GM10266 (cell line): ENCODE results near the gene C11orf71.

Experiments
- DNase-seq: peaks from one replicate; pipeline ENCODE4 v3.0.0; 2012; ENCODE audit errors: extremely low spot score
- CTCF ChIP-seq: IDR thresholded peaks from 2 replicates; pipeline ENCODE4 v1.5.1; 2012; ENCODE audit warnings: mild to moderate bottlenecking, low read depth; ENCODE audit not compliant: control insufficient read depth, insufficient read depth; ENCODE audit errors: missing control alignments

C11orf71 gene

GRCh38 chr11:114358716-114359115, 41.6 kb downstream of the C11orf71 start:
- TF ChIP-seq CTCF: no peak
- DNase-seq: no peak

- DNase-seq: no peak
- no peak for TF ChIP-seq CTCF
Observed at GRCh38 chr11:114354076-114354475, 46.2 kb downstream of the C11orf71 start.

DNA sequence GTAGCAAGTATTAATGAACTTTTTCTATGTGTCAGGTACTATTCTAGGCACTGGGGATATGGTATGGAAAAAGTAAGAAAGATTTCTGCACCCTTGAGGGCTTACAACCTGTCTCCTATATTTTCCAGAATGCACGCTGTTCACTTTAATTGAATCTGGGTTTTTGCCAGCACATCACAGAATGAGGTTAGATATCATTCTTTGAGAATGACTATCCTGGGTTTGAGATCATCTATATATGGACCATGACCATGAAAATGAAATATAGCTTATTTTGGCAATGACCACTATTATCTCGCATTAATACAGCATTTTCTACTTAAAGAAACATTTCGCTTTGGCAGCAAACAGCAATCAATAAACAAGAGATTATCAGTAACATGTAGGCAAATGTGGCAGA, 46.9 kb downstream of the C11orf71 start:
- TF ChIP-seq CTCF: no peak
- DNase-seq: no peak

- no peak for TF ChIP-seq CTCF
- DNase-seq: no peak
Observed at GRCh38 chr11:114350022-114350421, 50.3 kb downstream of the C11orf71 start.
